Measurements from ENCODE around the gene PLEKHA4. TPM values are rescaled to one million over a fixed set of nuclear protein-coding genes. Genes with fewer than 3 reads are reported as not detected.

PLEKHA4 gene
- total RNA-seq, 1 donor: 21.4 TPM

- Histone ChIP-seq H3K27ac (ENCODE audit: low read depth, low read length) (no peak overlapping the region), H3K4me2 (ENCODE audit: insufficient read depth, low read length) (no peak overlapping the region), H3K79me2 (ENCODE audit: insufficient read depth, low read length) (no peaks in the 10 kb centered on the region), H2AFZ (ENCODE audit: low read length) (no peak overlapping the region), H3K36me3 (ENCODE audit: insufficient read depth, low read length) (no peaks in the 10 kb centered on the region), H3K4me1 (ENCODE audit: insufficient read depth, low read length) (peaks cover 19% of the 10 kb centered on the region), H4K20me1 (ENCODE audit: insufficient read depth, low read length) (no peaks in the 10 kb centered on the region), H3K9me3 (ENCODE audit: low read depth, low read length) (no peaks in the 10 kb centered on the region), H3K4me3 (ENCODE audit: insufficient read depth, low read length) (no peak overlapping the region), H3K27me3 (ENCODE audit: insufficient read depth, low read length) (no peaks in the 10 kb centered on the region)
- DNase-seq (ENCODE audit: insufficient read length, low spot score, missing footprints): no peak
- TF ChIP-seq CTCF (IDR thresholded peaks at IDR 0.05; ENCODE audit: extremely low read depth, low read depth, low read length): no peak
These were observed 53.5 kb downstream of the PLEKHA4 start for GRCh38 chr19:48814895-48815294.

- H3K4me2 ChIP-seq (ENCODE audit: insufficient read depth, low read length): no peak overlapping the region
- TF ChIP-seq CTCF (IDR thresholded peaks at IDR 0.05; ENCODE audit: extremely low read depth, low read depth, low read length): peak; percentile 23
These were observed 55.1 kb downstream of the PLEKHA4 start for GRCh38 chr19:48813123-48813913.

GRCh38 chr19:48812094-48812929, 56.1 kb downstream of the PLEKHA4 start:
- H3K4me1 ChIP-seq (ENCODE audit: insufficient read depth, low read length): peaks cover 11% of the 10 kb centered on the region
- H3K9me3 ChIP-seq (ENCODE audit: low read depth, low read length): no peaks in the 10 kb centered on the region
- H3K27me3 ChIP-seq (ENCODE audit: insufficient read depth, low read length): no peaks in the 10 kb centered on the region
- peak overlapping the region; percentile 68 for H3K4me3 ChIP-seq (ENCODE audit: insufficient read depth, low read length)
- no peak for TF ChIP-seq CTCF (IDR thresholded peaks at IDR 0.05; ENCODE audit: extremely low read depth, low read depth, low read length)
- no peaks in the 10 kb centered on the region for H3K79me2 ChIP-seq (ENCODE audit: insufficient read depth, low read length)
- H3K4me2 ChIP-seq (ENCODE audit: insufficient read depth, low read length): peak overlapping the region; percentile 85
- peak overlapping the region; percentile 46 for H2AFZ ChIP-seq (ENCODE audit: low read length)
- H3K36me3 ChIP-seq (ENCODE audit: insufficient read depth, low read length): no peaks in the 10 kb centered on the region
- H3K27ac ChIP-seq (ENCODE audit: low read depth, low read length): no peak overlapping the region
- no peaks in the 10 kb centered on the region for H4K20me1 ChIP-seq (ENCODE audit: insufficient read depth, low read length)
- peak; percentile 94 for DNase-seq (ENCODE audit: insufficient read length, low spot score, missing footprints)

More at GRCh38 chr19:48813123-48813913, 55.1 kb downstream of the PLEKHA4 start:
- peaks cover 11% of the 10 kb centered on the region for H3K4me1 ChIP-seq (ENCODE audit: insufficient read depth, low read length)
- DNase-seq (ENCODE audit: insufficient read length, low spot score, missing footprints): peak; percentile 75
- no peak overlapping the region for H3K27ac ChIP-seq (ENCODE audit: low read depth, low read length)
- H3K9me3 ChIP-seq (ENCODE audit: low read depth, low read length): no peaks in the 10 kb centered on the region
- H3K27me3 ChIP-seq (ENCODE audit: insufficient read depth, low read length): no peaks in the 10 kb centered on the region
- no peak overlapping the region for H2AFZ ChIP-seq (ENCODE audit: low read length)
- H3K36me3 ChIP-seq (ENCODE audit: insufficient read depth, low read length): no peaks in the 10 kb centered on the region
- no peaks in the 10 kb centered on the region for H3K79me2 ChIP-seq (ENCODE audit: insufficient read depth, low read length)
- no peak overlapping the region for H3K4me3 ChIP-seq (ENCODE audit: insufficient read depth, low read length)
- no peaks in the 10 kb centered on the region for H4K20me1 ChIP-seq (ENCODE audit: insufficient read depth, low read length)

GRCh38 chr19:48810151-48810550, 58.3 kb downstream of the PLEKHA4 start:
- Histone ChIP-seq H3K9me3 (ENCODE audit: low read depth, low read length) (no peaks in the 10 kb centered on the region), H2AFZ (ENCODE audit: low read length) (peak overlapping the region; percentile 83), H3K36me3 (ENCODE audit: insufficient read depth, low read length) (no peaks in the 10 kb centered on the region), H3K27ac (ENCODE audit: low read depth, low read length) (no peak overlapping the region), H3K4me2 (ENCODE audit: insufficient read depth, low read length) (peak overlapping the region; percentile 85), H3K79me2 (ENCODE audit: insufficient read depth, low read length) (no peaks in the 10 kb centered on the region), H3K27me3 (ENCODE audit: insufficient read depth, low read length) (no peaks in the 10 kb centered on the region), H4K20me1 (ENCODE audit: insufficient read depth, low read length) (no peaks in the 10 kb centered on the region), H3K4me1 (ENCODE audit: insufficient read depth, low read length) (peaks cover 11% of the 10 kb centered on the region), H3K4me3 (ENCODE audit: insufficient read depth, low read length) (peak overlapping the region; percentile 84)
- no peak for TF ChIP-seq CTCF (IDR thresholded peaks at IDR 0.05; ENCODE audit: extremely low read depth, low read depth, low read length)
- DNase-seq (ENCODE audit: insufficient read length, low spot score, missing footprints): no peak

Measured in osteoblast (primary cell).